Mesodermal cell (in vitro differentiated cells): ENCODE measurements around the gene CDHR2. TPM values are rescaled to one million over a fixed set of nuclear protein-coding genes. Genes with fewer than 3 reads are reported as not detected.

Source experiments
- H3K27ac ChIP-seq: 2 replicates; pipeline ENCODE4 v1.7.0; 2013; ENCODE audit warnings: mild to moderate bottlenecking, low read depth, low read length, moderate library complexity; ENCODE audit not compliant: severe bottlenecking
- H3K36me3 ChIP-seq: 2 replicates; pipeline ENCODE4 v1.7.1; 2013; ENCODE audit warnings: mild to moderate bottlenecking, low read length, moderate library complexity; ENCODE audit not compliant: control insufficient read depth, insufficient read depth
- H3K4me1 ChIP-seq: one replicate; pipeline ENCODE4 v1.7.1; 2013; ENCODE audit warnings: mild to moderate bottlenecking, low read length; ENCODE audit not compliant: insufficient read depth, control insufficient read depth, poor library complexity, severe bottlenecking
- H3K4me3 ChIP-seq: 2 replicates; pipeline ENCODE4 v1.7.0; 2013; ENCODE audit warnings: low read length, control low read depth, mild to moderate bottlenecking; ENCODE audit not compliant: insufficient read depth, poor library complexity, severe bottlenecking; ENCODE audit errors: extremely low read depth
- H3K9me3 ChIP-seq: 2 replicates; pipeline ENCODE4 v1.7.1; 2013; ENCODE audit warnings: mild to moderate bottlenecking, low read length, moderate library complexity; ENCODE audit not compliant: control insufficient read depth
- WGBS, 2 experiments: methylation state at CpG; one replicate each; pipeline ENCODE4 v1.1.5; 2013; ENCODE audit warnings: missing lambda C conversion rate in 2 of 2; ENCODE audit not compliant: insufficient coverage in 2 of 2; 5-methylcytosine and 5-hydroxymethylcytosine counted together
- polyA plus RNA-seq, 2 experiments: library from polyadenylated mRNA; stranded (reverse); fragments of 50-300 nt; gene quantifications; one replicate each; pipeline ENCODE4 v1.2.3, GENCODE V29; 2013

The CDHR2 gene, protein sequence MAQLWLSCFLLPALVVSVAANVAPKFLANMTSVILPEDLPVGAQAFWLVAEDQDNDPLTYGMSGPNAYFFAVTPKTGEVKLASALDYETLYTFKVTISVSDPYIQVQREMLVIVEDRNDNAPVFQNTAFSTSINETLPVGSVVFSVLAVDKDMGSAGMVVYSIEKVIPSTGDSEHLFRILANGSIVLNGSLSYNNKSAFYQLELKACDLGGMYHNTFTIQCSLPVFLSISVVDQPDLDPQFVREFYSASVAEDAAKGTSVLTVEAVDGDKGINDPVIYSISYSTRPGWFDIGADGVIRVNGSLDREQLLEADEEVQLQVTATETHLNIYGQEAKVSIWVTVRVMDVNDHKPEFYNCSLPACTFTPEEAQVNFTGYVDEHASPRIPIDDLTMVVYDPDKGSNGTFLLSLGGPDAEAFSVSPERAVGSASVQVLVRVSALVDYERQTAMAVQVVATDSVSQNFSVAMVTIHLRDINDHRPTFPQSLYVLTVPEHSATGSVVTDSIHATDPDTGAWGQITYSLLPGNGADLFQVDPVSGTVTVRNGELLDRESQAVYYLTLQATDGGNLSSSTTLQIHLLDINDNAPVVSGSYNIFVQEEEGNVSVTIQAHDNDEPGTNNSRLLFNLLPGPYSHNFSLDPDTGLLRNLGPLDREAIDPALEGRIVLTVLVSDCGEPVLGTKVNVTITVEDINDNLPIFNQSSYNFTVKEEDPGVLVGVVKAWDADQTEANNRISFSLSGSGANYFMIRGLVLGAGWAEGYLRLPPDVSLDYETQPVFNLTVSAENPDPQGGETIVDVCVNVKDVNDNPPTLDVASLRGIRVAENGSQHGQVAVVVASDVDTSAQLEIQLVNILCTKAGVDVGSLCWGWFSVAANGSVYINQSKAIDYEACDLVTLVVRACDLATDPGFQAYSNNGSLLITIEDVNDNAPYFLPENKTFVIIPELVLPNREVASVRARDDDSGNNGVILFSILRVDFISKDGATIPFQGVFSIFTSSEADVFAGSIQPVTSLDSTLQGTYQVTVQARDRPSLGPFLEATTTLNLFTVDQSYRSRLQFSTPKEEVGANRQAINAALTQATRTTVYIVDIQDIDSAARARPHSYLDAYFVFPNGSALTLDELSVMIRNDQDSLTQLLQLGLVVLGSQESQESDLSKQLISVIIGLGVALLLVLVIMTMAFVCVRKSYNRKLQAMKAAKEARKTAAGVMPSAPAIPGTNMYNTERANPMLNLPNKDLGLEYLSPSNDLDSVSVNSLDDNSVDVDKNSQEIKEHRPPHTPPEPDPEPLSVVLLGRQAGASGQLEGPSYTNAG (N-terminal part only)
- not detected for polyA plus RNA-seq (2013, experiment 1 of 2)
- polyA plus RNA-seq (2013, experiment 2 of 2): not detected

GRCh38 chr5:176548967-176549444 lies at the start of gene CDHR2:
Gene CDHR2 (plus strand): TSS chr5:176549342. CDS start chr5:176565353, 16,011 bp downstream.
- H3K27ac ChIP-seq: no peak within 1 kb of the TSS
- WGBS, 2 experiments: 91 to 92% methylated on average over 12 to 14 of the region's 18 CpGs
- no peak within 1 kb of the TSS for H3K4me3 ChIP-seq
- H3K36me3 ChIP-seq: no peaks in the 10 kb centered on the region
- H3K9me3 ChIP-seq: no peaks in the 10 kb centered on the region
- peaks cover 3% of the 10 kb centered on the region for H3K4me1 ChIP-seq

GRCh38 chr5:176500511-176500910 lies 48.6 kb upstream of the CDHR2 start:
- H3K4me3 ChIP-seq: no peak overlapping the region
- no peak overlapping the region for H3K27ac ChIP-seq
- H3K9me3 ChIP-seq: no peaks in the 10 kb centered on the region
- no CpG with 5 or more reads among the region's 3 CpGs for WGBS, 2 experiments
- peaks cover 93% of the 10 kb centered on the region for H3K36me3 ChIP-seq
- H3K4me1 ChIP-seq: peaks cover 4% of the 10 kb centered on the region

GRCh38 chr5:176501333-176501732 lies 47.8 kb upstream of the CDHR2 start:
- Histone ChIP-seq H3K4me1 (peaks cover 4% of the 10 kb centered on the region), H3K27ac (no peak overlapping the region), H3K36me3 (peaks cover 93% of the 10 kb centered on the region), H3K9me3 (no peaks in the 10 kb centered on the region), H3K4me3 (no peak overlapping the region)
- 100% methylated on average over 1 of the region's 1 CpG for WGBS, 2 experiments

- Histone ChIP-seq H3K4me3 (no peak overlapping the region), H3K9me3 (no peaks in the 10 kb centered on the region), H3K4me1 (no peaks in the 10 kb centered on the region), H3K36me3 (peaks cover 100% of the 10 kb centered on the region), H3K27ac (no peak overlapping the region)
- WGBS, 2 experiments: 92% methylated on average over 2 to 4 of the region's 5 CpGs
Observed at GRCh38 chr5:176503496-176503895, 45.6 kb upstream of the CDHR2 start.

GRCh38 chr5:176507911-176508310 lies 41.2 kb upstream of the CDHR2 start:
- no peaks in the 10 kb centered on the region for H3K4me1 ChIP-seq
- 100% methylated on average over 1 to 2 of the region's 2 CpGs for WGBS, 2 experiments
- peaks cover 76% of the 10 kb centered on the region for H3K36me3 ChIP-seq
- H3K9me3 ChIP-seq: no peaks in the 10 kb centered on the region
- H3K27ac ChIP-seq: no peak overlapping the region
- H3K4me3 ChIP-seq: no peak overlapping the region

GRCh38 chr5:176508603-176509002 lies 40.5 kb upstream of the CDHR2 start:
- H3K27ac ChIP-seq: no peak overlapping the region
- peaks cover 69% of the 10 kb centered on the region for H3K36me3 ChIP-seq
- no peaks in the 10 kb centered on the region for H3K9me3 ChIP-seq
- no peak overlapping the region for H3K4me3 ChIP-seq
- H3K4me1 ChIP-seq: no peaks in the 10 kb centered on the region
- WGBS, 2 experiments: 96 to 100% methylated on average over 3 of the region's 4 CpGs

DNA sequence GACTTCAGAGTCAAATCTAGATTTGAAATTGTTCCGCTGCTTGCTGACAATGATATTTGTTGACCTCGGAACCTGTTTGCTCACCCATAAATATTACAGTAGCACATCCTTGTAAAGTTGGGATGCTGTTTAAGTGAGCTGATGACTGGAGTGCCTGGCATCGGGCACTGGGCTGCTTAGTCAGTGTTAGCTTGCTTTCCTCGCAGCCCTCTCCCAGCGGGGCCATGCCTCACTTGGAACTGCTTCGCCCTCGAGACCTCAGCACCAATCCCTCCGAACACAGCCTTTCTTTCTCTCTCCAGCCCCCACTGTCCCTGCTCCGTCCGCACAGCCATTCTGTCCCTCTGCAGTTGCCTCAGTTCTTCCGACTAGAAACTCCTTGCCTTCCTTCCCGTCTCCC lies 35.4 kb upstream of the CDHR2 start:
- Histone ChIP-seq H3K27ac (no peak overlapping the region), H3K4me3 (no peak overlapping the region), H3K9me3 (no peaks in the 10 kb centered on the region), H3K36me3 (peaks cover 17% of the 10 kb centered on the region), H3K4me1 (no peaks in the 10 kb centered on the region)
- 95 to 96% methylated on average over 10 to 11 of the region's 12 CpGs for WGBS, 2 experiments

GRCh38 chr5:176514244-176514950 lies 34.7 kb upstream of the CDHR2 start:
- no peak overlapping the region for H3K4me3 ChIP-seq
- H3K36me3 ChIP-seq: peaks cover 11% of the 10 kb centered on the region
- H3K4me1 ChIP-seq: no peaks in the 10 kb centered on the region
- no peaks in the 10 kb centered on the region for H3K9me3 ChIP-seq
- 94 to 98% methylated on average over 9 to 11 of the region's 11 CpGs for WGBS, 2 experiments
- no peak overlapping the region for H3K27ac ChIP-seq

DNA sequence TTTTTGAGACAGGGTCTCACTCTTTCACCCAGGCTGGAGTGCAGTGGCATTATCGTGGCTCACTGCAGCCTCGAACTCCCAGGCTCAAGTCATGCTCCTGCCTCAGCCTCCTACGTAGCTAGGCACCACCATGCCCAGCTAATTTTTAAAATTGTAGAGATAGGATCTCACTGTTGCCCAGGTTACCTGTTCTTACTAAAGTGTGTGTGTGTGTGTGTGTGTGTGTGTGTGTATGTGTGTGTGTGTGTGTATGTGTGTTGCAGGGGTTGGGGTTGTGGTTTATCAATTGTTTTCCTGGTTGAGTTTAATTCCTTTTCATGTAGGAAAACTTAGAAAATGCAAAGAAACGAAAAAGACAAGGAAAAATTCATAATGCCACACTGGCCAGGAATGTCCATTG lies 33.7 kb upstream of the CDHR2 start:
- H3K36me3 ChIP-seq: peaks cover 1% of the 10 kb centered on the region
- WGBS, 2 experiments: 72 to 75% methylated on average over 1 to 2 of the region's 4 CpGs
- H3K4me3 ChIP-seq: no peak overlapping the region
- no peaks in the 10 kb centered on the region for H3K9me3 ChIP-seq
- no peaks in the 10 kb centered on the region for H3K4me1 ChIP-seq
- H3K27ac ChIP-seq: no peak overlapping the region
